Astrocyte of the spinal cord (primary cell): Measurements from ENCODE around the gene CSGALNACT2.
"Not testable (repeated sequence)": the region's sequence is repeated elsewhere in the genome, so short reads cannot be mapped to it uniquely, and the experiment has no call there.

Experiments
- DNase-seq: peaks from one replicate; pipeline ENCODE4 v3.0.0; 2011; ENCODE audit warnings: low read depth, low spot score
- H3K4me3 ChIP-seq: 2 replicates; pipeline ENCODE4 v1.5.1; 2011; ENCODE audit warnings: low read depth, mild to moderate bottlenecking, low read length, moderate library complexity
- CTCF ChIP-seq: IDR thresholded peaks from 2 replicates; pipeline ENCODE4 v1.5.1; 2012; ENCODE audit warnings: low read depth, mild to moderate bottlenecking, low read length, inconsistent platforms
- in situ Hi-C: cut with HindIII; loops from 2 replicates; pipeline ENCODE4 v1.10.0; 2017; ENCODE audit warnings: low sequenced_read_pairs

CSGALNACT2 gene

GRCh38 chr10:43176271-43176670 is 38.0 kb downstream of the CSGALNACT2 start:
- DNase-seq = no peak
- in situ Hi-C loops = no loop called here
- no peak for TF ChIP-seq CTCF
- H3K4me3 ChIP-seq = no peak overlapping the region

GRCh38 chr10:43177595-43177994 is 39.4 kb downstream of the CSGALNACT2 start:
- TF ChIP-seq CTCF = no peak
- in situ Hi-C loops = no loop called here
- DNase-seq = no peak
- no peak overlapping the region for H3K4me3 ChIP-seq

GRCh38 chr10:43181146-43181545 is 42.9 kb downstream of the CSGALNACT2 start:
- in situ Hi-C loops = no loop called here
- DNase-seq = no peak

GRCh38 chr10:43183764-43184163 is 45.5 kb downstream of the CSGALNACT2 start:
- in situ Hi-C loops, H3K4me3 ChIP-seq, DNase-seq: not testable (repeated sequence)

More at GRCh38 chr10:43181146-43181545, 42.9 kb downstream of the CSGALNACT2 start:
- no peak overlapping the region for H3K4me3 ChIP-seq
- TF ChIP-seq CTCF = no peak

GRCh38 chr10:43186150-43186549 is 47.9 kb downstream of the CSGALNACT2 start:
- no peak for TF ChIP-seq CTCF
- no peak overlapping the region for H3K4me3 ChIP-seq
- in situ Hi-C loops = no loop called here
- DNase-seq = no peak

GRCh38 chr10:43187213-43187612 is 49.0 kb downstream of the CSGALNACT2 start:
- DNase-seq = no peak
- in situ Hi-C loops = no loop called here
- H3K4me3 ChIP-seq = no peak overlapping the region
- TF ChIP-seq CTCF = no peak

- in situ Hi-C loops = no loop called here
- no peak overlapping the region for H3K4me3 ChIP-seq
- no peak for TF ChIP-seq CTCF
- DNase-seq = no peak
Observed at GRCh38 chr10:43188702-43189101, 50.5 kb downstream of the CSGALNACT2 start.
